HepG2 (cell line): ENCODE results near the gene GRM8. TPM values are rescaled to one million over a fixed set of nuclear protein-coding genes. Genes with fewer than 3 reads are reported as not detected.

Experiments used
- ATAC-seq: fragments of 200-7000 bp; cut with Tn5 transposase; 3 replicates; pipeline ENCODE4 v1.9.1; 2020; ENCODE audit warnings: mild to moderate bottlenecking, moderate library complexity
- BruUV-seq: library from RNA; stranded (reverse); fragments of 400-500 nt; replicated peaks from 2 replicates; lab custom pipeline; 2021; lab: Mats Ljungman, UMichigan
- CTCF ChIA-PET: fragments of 300-600 bp; formaldehyde crosslinking; extraction: SDS; loops from one replicate; lab custom pipeline; 2021; ENCODE audit warnings: low total read pairs, inconsistent platforms, low intra/inter-chr PET ratio; lab: Yijun Ruan, JAX
- POLR2A ChIA-PET: fragments of 350-600 bp; sonication (Branson Sonifier 250); formaldehyde crosslinking; loops from one replicate; lab custom pipeline; 2020; ENCODE audit warnings: antibody characterized with exemption, inconsistent platforms; lab: Yijun Ruan, JAX
- DNase-seq: peaks from one replicate; pipeline ENCODE4 v3.0.0-alpha.2; 2015; ENCODE audit warnings: low spot score
- FAIRE-seq: peaks from 3 replicates; lab custom pipeline; 2011; peaks lifted over from hg19 to GRCh38; lab: Jason Lieb, UNC
- H2AFZ ChIP-seq: one replicate; pipeline ENCODE4 v1.6.1; 2011; ENCODE audit warnings: low read length, inconsistent platforms
- H3K27ac ChIP-seq: fragments of 300-600 bp; 3 replicates; pipeline ENCODE4 v1.8.0; 2011; ENCODE audit warnings: mixed run types, mild to moderate bottlenecking, mixed read lengths, low read length, inconsistent platforms; ENCODE audit not compliant: insufficient read depth; ENCODE audit errors: extremely low read length
- H3K27me3 ChIP-seq, 2 experiments: fragments of 200-600 bp in 1 of 2; 2 replicates in 1 of 2; 3 replicates in 1 of 2; pipeline versions ENCODE4 v1.6.0 to v1.8.0; 2011; ENCODE audit warnings: low read length in 2 of 2, mild to moderate bottlenecking in 2 of 2, moderate library complexity in 2 of 2, inconsistent platforms in 1 of 2; ENCODE audit not compliant: insufficient read depth in 2 of 2, control insufficient read depth in 1 of 2
- H3K36me3 ChIP-seq, 2 experiments: fragments of 200-600 bp in 1 of 2; replicated peaks in 1 of 2; 2 replicates in 1 of 2; 3 replicates in 1 of 2; pipeline versions ENCODE4 v1.5.1 to v1.8.0; 2011; ENCODE audit warnings: low read length in 2 of 2, inconsistent platforms in 1 of 2; ENCODE audit not compliant: insufficient read depth in 2 of 2, control insufficient read depth in 1 of 2
- H3K4me1 ChIP-seq: 2 replicates; pipeline ENCODE4 v1.5.1; 2012; ENCODE audit warnings: low read length, inconsistent platforms; ENCODE audit not compliant: insufficient read depth
- H3K4me2 ChIP-seq: 2 replicates; pipeline ENCODE4 v1.6.0; 2011; ENCODE audit warnings: low read depth, low read length, inconsistent platforms
- H3K4me3 ChIP-seq, 3 experiments: fragments of 200-600 bp in 1 of 3; sonication (generic), shearing (Covaris generic) in 1 of 3; replicated peaks in 1 of 3; 2 replicates each; pipeline ENCODE4 v1.5.1; 2011 to 2016; ENCODE audit warnings: low read length in 3 of 3, inconsistent platforms in 2 of 3, low read depth in 2 of 3, mild to moderate bottlenecking in 2 of 3, control low read depth in 1 of 3, mixed read lengths in 1 of 3; ENCODE audit not compliant: insufficient read depth in 1 of 3
- H3K79me2 ChIP-seq: one replicate; pipeline ENCODE4 v1.6.1; 2011; ENCODE audit warnings: low read length, inconsistent platforms; ENCODE audit not compliant: insufficient read depth
- H3K9ac ChIP-seq: 2 replicates; pipeline ENCODE4 v1.6.0; 2011; ENCODE audit warnings: mild to moderate bottlenecking, low read depth, low read length, inconsistent platforms; ENCODE audit not compliant: insufficient read depth
- H3K9me3 ChIP-seq: 2 replicates; pipeline ENCODE4 v1.5.1; 2012; ENCODE audit warnings: mild to moderate bottlenecking, low read length
- H4K20me1 ChIP-seq: 2 replicates; pipeline ENCODE4 v1.6.0; 2011; ENCODE audit warnings: inconsistent platforms, mild to moderate bottlenecking, low read length, moderate library complexity; ENCODE audit not compliant: insufficient read depth
- FOXM1 ChIP-seq: sonication (generic); formaldehyde crosslinking; IDR thresholded peaks from 2 replicates; pipeline ENCODE4 v1.5.0; 2020; ENCODE audit warnings: missing genetic modification reagents
- GATA4 ChIP-seq: sonication (generic); IDR thresholded peaks from 2 replicates; pipeline ENCODE4 v1.6.1; 2016; ENCODE audit warnings: antibody characterized with exemption, low read depth, borderline replicate concordance
- KDM1A ChIP-seq: IDR thresholded peaks from 2 replicates; pipeline ENCODE4 v1.6.1; 2016; ENCODE audit warnings: missing compliant biosample characterization
- RAD51 ChIP-seq: fragments of 450-650 bp; IDR thresholded peaks from 2 replicates; pipeline ENCODE4 v1.6.1; 2016; ENCODE audit warnings: borderline replicate concordance
- RBM39 ChIP-seq: fragments of 200-400 bp; formaldehyde crosslinking; IDR thresholded peaks from one replicate; pipeline ENCODE4 v1.6.1; 2018; ENCODE audit warnings: antibody characterized with exemption, mild to moderate bottlenecking, low read depth, low read length; ENCODE audit not compliant: poor library complexity, severe bottlenecking
- SMAD1 ChIP-seq: sonication (generic); formaldehyde crosslinking; IDR thresholded peaks from 2 replicates; pipeline ENCODE4 v1.4.0; 2020; ENCODE audit warnings: missing genetic modification reagents, low read depth, mild to moderate bottlenecking, borderline replicate concordance
- TBL1XR1 ChIP-seq: fragments of 150-350 bp; IDR thresholded peaks from 2 replicates; pipeline ENCODE4 v1.6.1; 2014; ENCODE audit warnings: borderline replicate concordance, low read length; ENCODE audit not compliant: partially characterized antibody
- TOPORS ChIP-seq: sonication (generic); formaldehyde crosslinking; IDR thresholded peaks from 2 replicates; pipeline ENCODE4 v1.8.0; 2023; ENCODE audit warnings: mild to moderate bottlenecking, missing genetic modification reagents
- ZNF225 ChIP-seq: sonication (generic); formaldehyde crosslinking; IDR thresholded peaks from 2 replicates; pipeline ENCODE4 v1.4.0; 2020; ENCODE audit warnings: mild to moderate bottlenecking, missing genetic modification reagents
- ZNF292 ChIP-seq: sonication (generic); formaldehyde crosslinking; IDR thresholded peaks from 2 replicates; pipeline ENCODE4 v1.8.1; 2022; ENCODE audit warnings: mild to moderate bottlenecking, low read depth, missing genetic modification reagents, borderline replicate concordance
- ZNF549 ChIP-seq: sonication (generic); formaldehyde crosslinking; IDR thresholded peaks from 2 replicates; pipeline ENCODE4 v1.5.0; 2020; ENCODE audit warnings: missing genetic modification reagents
- ZSCAN25 ChIP-seq: sonication (generic); formaldehyde crosslinking; IDR thresholded peaks from 2 replicates; pipeline ENCODE4 v1.8.0; 2022; ENCODE audit warnings: mild to moderate bottlenecking, missing genetic modification reagents
- WGBS: methylation state at CpG from one replicate; pipeline ENCODE4 v1.1.6; 2017; ENCODE audit warnings: low lambda C conversion rate; 5-methylcytosine and 5-hydroxymethylcytosine counted together
- in situ Hi-C: cut with HindIII; loops from 2 replicates; pipeline ENCODE4 v1.10.0; 2017; ENCODE audit warnings: low pct_unique_long_range_greater_than_20kb; ENCODE audit not compliant: extremely low pct_ligation_motif_present
- intact Hi-C: fragments of 100-400 bp; cut with micrococcal nuclease; formaldehyde crosslinking; loops from one replicate; pipeline ENCODE4 v1.10.0; 2022; ENCODE audit not compliant: unreplicated experiment
- polyA plus RNA-seq, 8 experiments: library from polyadenylated mRNA; depleted of rRNA in 3 of 8; stranded (reverse) in 7 of 8; unstranded in 1 of 8; fragments of >200 nt; fragmentation: Illumina TruSeq in 4 of 8; extraction: Trizol in 4 of 8; gene quantifications; 2 replicates each; pipeline versions ENCODE4 v1.2.1 to v1.2.3, GENCODE V29; 2011 to 2016; ENCODE audit warnings: low read depth in 4 of 8, missing spikeins in 1 of 8, mixed read lengths in 1 of 8; ENCODE audit not compliant: insufficient read depth in 1 of 8
- total RNA-seq, 5 experiments: library from RNA; depleted of rRNA; stranded (reverse); fragments of >200 nt; fragmentation: Illumina TruSeq; extraction: Trizol; gene quantifications; 2 replicates each; pipeline ENCODE4 v1.2.3, GENCODE V29; 2016; ENCODE audit warnings: low read depth in 1 of 5
- TF ChIP-seq, protein P1 (sequence below): sonication (generic); formaldehyde crosslinking; IDR thresholded peaks from 2 replicates; pipeline ENCODE4 v1.5.0; 2020; ENCODE audit warnings: missing genetic modification reagents
- TF ChIP-seq, protein P2 (sequence below): sonication (generic); formaldehyde crosslinking; IDR thresholded peaks from 2 replicates; pipeline ENCODE4 v1.9.0; 2021; ENCODE audit warnings: missing genetic modification reagents, mild to moderate bottlenecking, borderline replicate concordance
- TF ChIP-seq, protein P3 (sequence below): sonication (generic); formaldehyde crosslinking; conservative IDR thresholded peaks from 2 replicates; pipeline ENCODE4 v1.4.0; 2020; ENCODE audit warnings: missing genetic modification reagents

Gene GRM8
- total and polyA plus RNA-seq, 2 of the 13 experiments (the other 11 are each of a cell fraction or from before 2014, with no cell fraction given), result not detected

DNA sequence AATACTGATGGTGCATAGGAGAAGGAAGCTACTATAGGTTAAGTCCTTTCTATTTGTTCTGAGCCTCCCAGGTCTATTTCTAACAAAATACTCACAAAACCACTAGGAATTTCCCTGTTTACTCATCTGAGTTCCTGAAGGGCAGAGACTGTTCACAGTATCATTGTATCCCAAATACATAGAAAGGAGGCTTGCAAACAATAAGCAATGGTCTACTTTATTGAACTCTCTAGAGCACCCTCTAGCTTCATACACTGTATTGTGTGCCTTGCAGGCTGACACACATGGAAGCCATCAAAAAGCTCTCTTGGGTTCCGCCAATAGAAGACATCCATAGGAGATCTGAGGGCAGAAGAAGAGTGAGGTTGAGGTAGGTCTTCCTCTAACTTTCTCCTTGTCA, 826.1 kb downstream of the GRM8 start (continued):
- TF ChIP-seq GATA4, result no peak
- no peak for TF ChIP-seq ZSCAN25 (CRISPR knock-in tag)
- TF ChIP-seq ZNF292 (CRISPR knock-in tag), result no peak
- no peak for TF ChIP-seq TOPORS (CRISPR knock-in tag)

DNA sequence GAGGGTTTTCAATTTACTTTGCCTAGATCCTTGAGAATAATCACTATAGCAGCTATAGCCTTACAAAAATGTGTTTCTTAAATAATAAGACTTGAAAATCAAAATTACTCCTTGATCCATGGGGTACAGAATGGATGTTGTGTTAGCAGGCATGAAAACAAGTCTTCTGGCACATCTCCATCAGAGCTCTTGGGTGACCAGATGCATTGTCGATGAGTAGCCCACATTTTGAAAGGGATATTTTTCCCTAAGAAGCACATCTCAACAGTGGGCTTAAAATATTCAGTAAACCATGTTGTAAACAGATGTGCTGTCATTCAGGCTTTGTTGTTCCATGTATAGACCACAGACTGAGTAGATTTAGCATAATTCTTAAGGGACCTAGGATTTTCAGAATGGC, 827.8 kb downstream of the GRM8 start:
- ATAC-seq (no peak), DNase-seq (no peak), FAIRE-seq (no peak)
- no peaks in the 10 kb centered on the region for H3K27me3 ChIP-seq
- intact Hi-C loops, result no loop called here
- no peak overlapping the region for H2AFZ ChIP-seq
- 0% methylated on average over 1 of the region's 1 CpG for WGBS
- H3K9ac ChIP-seq, result no peak overlapping the region
- H3K36me3 ChIP-seq, result no peaks in the 10 kb centered on the region
- no TSS peak for BruUV-seq
- H4K20me1 ChIP-seq, result no peaks in the 10 kb centered on the region
- no peak overlapping the region for H3K4me3 ChIP-seq
- no peaks in the 10 kb centered on the region for H3K4me1 ChIP-seq
- CTCF ChIA-PET, result no interaction called here
- peaks cover 97% of the 10 kb centered on the region for H3K9me3 ChIP-seq
- H3K27ac ChIP-seq, result no peak overlapping the region
- no peak for TF ChIP-seq RAD51
- no peak for TF ChIP-seq SMAD1 (CRISPR knock-in tag)
- TF ChIP-seq, protein P1, sequence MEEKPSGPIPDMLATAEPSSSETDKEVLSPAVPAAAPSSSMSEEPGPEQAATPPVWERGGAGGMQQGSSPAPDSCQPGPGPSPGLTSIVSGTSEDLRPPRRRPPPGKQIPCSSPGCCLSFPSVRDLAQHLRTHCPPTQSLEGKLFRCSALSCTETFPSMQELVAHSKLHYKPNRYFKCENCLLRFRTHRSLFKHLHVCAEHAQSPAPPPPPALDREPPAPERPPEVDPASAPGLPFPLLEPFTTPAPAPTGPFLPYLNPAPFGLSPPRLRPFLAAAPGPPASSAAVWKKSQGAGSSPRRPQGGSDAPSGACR (CRISPR knock-in tag), result no peak
- no peak for TF ChIP-seq RBM39
- TF ChIP-seq, protein P2, sequence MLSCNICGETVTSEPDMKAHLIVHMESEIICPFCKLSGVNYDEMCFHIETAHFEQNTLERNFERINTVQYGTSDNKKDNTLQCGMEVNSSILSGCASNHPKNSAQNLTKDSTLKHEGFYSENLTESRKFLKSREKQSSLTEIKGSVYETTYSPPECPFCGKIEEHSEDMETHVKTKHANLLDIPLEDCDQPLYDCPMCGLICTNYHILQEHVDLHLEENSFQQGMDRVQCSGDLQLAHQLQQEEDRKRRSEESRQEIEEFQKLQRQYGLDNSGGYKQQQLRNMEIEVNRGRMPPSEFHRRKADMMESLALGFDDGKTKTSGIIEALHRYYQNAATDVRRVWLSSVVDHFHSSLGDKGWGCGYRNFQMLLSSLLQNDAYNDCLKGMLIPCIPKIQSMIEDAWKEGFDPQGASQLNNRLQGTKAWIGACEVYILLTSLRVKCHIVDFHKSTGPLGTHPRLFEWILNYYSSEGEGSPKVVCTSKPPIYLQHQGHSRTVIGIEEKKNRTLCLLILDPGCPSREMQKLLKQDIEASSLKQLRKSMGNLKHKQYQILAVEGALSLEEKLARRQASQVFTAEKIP (CRISPR knock-in tag), result no peak
- TF ChIP-seq ZNF549 (CRISPR knock-in tag), result no peak
- TF ChIP-seq TBL1XR1, result no peak
- TF ChIP-seq FOXM1 (CRISPR knock-in tag), result no peak
- TF ChIP-seq KDM1A (CRISPR knock-in tag), result no peak
- TF ChIP-seq ZNF225, result no peak
- TF ChIP-seq, protein P3, sequence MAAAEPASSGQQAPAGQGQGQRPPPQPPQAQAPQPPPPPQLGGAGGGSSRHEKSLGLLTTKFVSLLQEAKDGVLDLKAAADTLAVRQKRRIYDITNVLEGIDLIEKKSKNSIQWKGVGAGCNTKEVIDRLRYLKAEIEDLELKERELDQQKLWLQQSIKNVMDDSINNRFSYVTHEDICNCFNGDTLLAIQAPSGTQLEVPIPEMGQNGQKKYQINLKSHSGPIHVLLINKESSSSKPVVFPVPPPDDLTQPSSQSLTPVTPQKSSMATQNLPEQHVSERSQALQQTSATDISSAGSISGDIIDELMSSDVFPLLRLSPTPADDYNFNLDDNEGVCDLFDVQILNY (CRISPR knock-in tag), result no peak
- POLR2A ChIA-PET, result no interaction called here
- H3K79me2 ChIP-seq, result no peaks in the 10 kb centered on the region
- in situ Hi-C loops, result no loop called here
- no peak overlapping the region for H3K4me2 ChIP-seq
